MM.1S (cell line): ENCODE results near the gene AEBP1.

Experiments used
- CTCF ChIP-seq: fragments of 300-600 bp; sonication (generic); IDR thresholded peaks from 2 replicates; pipeline ENCODE4 v1.5.1; 2016; ENCODE audit warnings: antibody characterized with exemption, low read length, mixed read lengths
- EZH2 ChIP-seq: fragments of 300-600 bp; sonication (generic); optimal IDR thresholded peaks from 2 replicates; pipeline ENCODE3; 2017; ENCODE audit warnings: low read depth, mild to moderate bottlenecking, antibody characterized with exemption, low read length, mixed read lengths

GRCh38 chr7:44124822-44125202 lies 20.7 kb downstream of the AEBP1 start:
- TF ChIP-seq CTCF (no peak), EZH2 (no peak)
